ENCODE results near the gene BPIFB6.

BPIFB6 gene

GRCh38 chr20:33016581-33017109 lies 14.8 kb upstream of the BPIFB6 start:
- TF ChIP-seq EZH2phosphoT487 (IDR thresholded peaks at IDR 0.05; ENCODE audit: borderline replicate concordance, low read length) (no peak), CTCF (IDR thresholded peaks at IDR 0.05; ENCODE audit: low read depth, low read length, poor library complexity, severe bottlenecking) (no peak)
- no peaks in the 10 kb centered on the region for H4K20me1 ChIP-seq (ENCODE audit: control insufficient read depth, insufficient read depth, low read depth, low read length)
- no peaks in the 10 kb centered on the region for H3K4me1 ChIP-seq (ENCODE audit: control insufficient read depth, low read length)
- H3K9me3 ChIP-seq (ENCODE audit: control insufficient read depth, insufficient read depth, low read length) = no peaks in the 10 kb centered on the region
- no peaks in the 10 kb centered on the region for H3K79me2 ChIP-seq (ENCODE audit: control insufficient read depth, low read length)
- no peaks in the 10 kb centered on the region for H3K27me3 ChIP-seq (ENCODE audit: control insufficient read depth, low read length)
- H3K4me2 ChIP-seq (ENCODE audit: low read length) = no peak overlapping the region
- no peaks in the 10 kb centered on the region for H3K36me3 ChIP-seq (ENCODE audit: control insufficient read depth, low read length)
- no peaks in the 10 kb centered on the region for H3K9me2 ChIP-seq (replicated peaks; ENCODE audit: control insufficient read depth, low read length)
- no peak overlapping the region for H3K4me3 ChIP-seq (ENCODE audit: low read length)
- no peaks in the 10 kb centered on the region for H3F3A ChIP-seq (ENCODE audit: control insufficient read depth, insufficient read depth)
- H3K27ac ChIP-seq (ENCODE audit: low read depth, low read length) = no peak overlapping the region

- H3K4me1 ChIP-seq (ENCODE audit: control insufficient read depth, low read length) = no peaks in the 10 kb centered on the region
- H3F3A ChIP-seq (ENCODE audit: control insufficient read depth, insufficient read depth) = no peaks in the 10 kb centered on the region
- H3K36me3 ChIP-seq (ENCODE audit: control insufficient read depth, low read length) = no peaks in the 10 kb centered on the region
- no peak overlapping the region for H3K4me2 ChIP-seq (ENCODE audit: low read length)
- H3K4me3 ChIP-seq (ENCODE audit: low read length) = no peak overlapping the region
- no peaks in the 10 kb centered on the region for H3K9me3 ChIP-seq (ENCODE audit: control insufficient read depth, insufficient read depth, low read length)
- H3K27me3 ChIP-seq (ENCODE audit: control insufficient read depth, low read length) = no peaks in the 10 kb centered on the region
- no peaks in the 10 kb centered on the region for H3K9me2 ChIP-seq (replicated peaks; ENCODE audit: control insufficient read depth, low read length)
- no peak for TF ChIP-seq EZH2phosphoT487 (IDR thresholded peaks at IDR 0.05; ENCODE audit: borderline replicate concordance, low read length)
- no peak for TF ChIP-seq CTCF (IDR thresholded peaks at IDR 0.05; ENCODE audit: low read depth, low read length, poor library complexity, severe bottlenecking)
- no peak overlapping the region for H3K27ac ChIP-seq (ENCODE audit: low read depth, low read length)
- H4K20me1 ChIP-seq (ENCODE audit: control insufficient read depth, insufficient read depth, low read depth, low read length) = no peaks in the 10 kb centered on the region
- no peaks in the 10 kb centered on the region for H3K79me2 ChIP-seq (ENCODE audit: control insufficient read depth, low read length)
Measured at GRCh38 chr20:33017542-33017941, 13.9 kb upstream of the BPIFB6 start.

GRCh38 chr20:33018169-33018931 lies 13.1 kb upstream of the BPIFB6 start:
- Histone ChIP-seq H3K4me3 (ENCODE audit: low read length) (no peak overlapping the region), H4K20me1 (ENCODE audit: control insufficient read depth, insufficient read depth, low read depth, low read length) (no peaks in the 10 kb centered on the region), H3K36me3 (ENCODE audit: control insufficient read depth, low read length) (no peaks in the 10 kb centered on the region), H3K79me2 (ENCODE audit: control insufficient read depth, low read length) (no peaks in the 10 kb centered on the region), H3K9me3 (ENCODE audit: control insufficient read depth, insufficient read depth, low read length) (no peaks in the 10 kb centered on the region), H3F3A (ENCODE audit: control insufficient read depth, insufficient read depth) (no peaks in the 10 kb centered on the region), H3K27me3 (ENCODE audit: control insufficient read depth, low read length) (no peaks in the 10 kb centered on the region), H3K27ac (ENCODE audit: low read depth, low read length) (no peak overlapping the region), H3K4me1 (ENCODE audit: control insufficient read depth, low read length) (no peaks in the 10 kb centered on the region), H3K9me2 (replicated peaks; ENCODE audit: control insufficient read depth, low read length) (no peaks in the 10 kb centered on the region), H3K4me2 (ENCODE audit: low read length) (no peak overlapping the region)
- TF ChIP-seq EZH2phosphoT487 (IDR thresholded peaks at IDR 0.05; ENCODE audit: borderline replicate concordance, low read length) (no peak), CTCF (IDR thresholded peaks at IDR 0.05; ENCODE audit: low read depth, low read length, poor library complexity, severe bottlenecking) (no peak)

Measured in DOHH2 (cell line).